ENCODE measurements around the gene FUT7.

DNA sequence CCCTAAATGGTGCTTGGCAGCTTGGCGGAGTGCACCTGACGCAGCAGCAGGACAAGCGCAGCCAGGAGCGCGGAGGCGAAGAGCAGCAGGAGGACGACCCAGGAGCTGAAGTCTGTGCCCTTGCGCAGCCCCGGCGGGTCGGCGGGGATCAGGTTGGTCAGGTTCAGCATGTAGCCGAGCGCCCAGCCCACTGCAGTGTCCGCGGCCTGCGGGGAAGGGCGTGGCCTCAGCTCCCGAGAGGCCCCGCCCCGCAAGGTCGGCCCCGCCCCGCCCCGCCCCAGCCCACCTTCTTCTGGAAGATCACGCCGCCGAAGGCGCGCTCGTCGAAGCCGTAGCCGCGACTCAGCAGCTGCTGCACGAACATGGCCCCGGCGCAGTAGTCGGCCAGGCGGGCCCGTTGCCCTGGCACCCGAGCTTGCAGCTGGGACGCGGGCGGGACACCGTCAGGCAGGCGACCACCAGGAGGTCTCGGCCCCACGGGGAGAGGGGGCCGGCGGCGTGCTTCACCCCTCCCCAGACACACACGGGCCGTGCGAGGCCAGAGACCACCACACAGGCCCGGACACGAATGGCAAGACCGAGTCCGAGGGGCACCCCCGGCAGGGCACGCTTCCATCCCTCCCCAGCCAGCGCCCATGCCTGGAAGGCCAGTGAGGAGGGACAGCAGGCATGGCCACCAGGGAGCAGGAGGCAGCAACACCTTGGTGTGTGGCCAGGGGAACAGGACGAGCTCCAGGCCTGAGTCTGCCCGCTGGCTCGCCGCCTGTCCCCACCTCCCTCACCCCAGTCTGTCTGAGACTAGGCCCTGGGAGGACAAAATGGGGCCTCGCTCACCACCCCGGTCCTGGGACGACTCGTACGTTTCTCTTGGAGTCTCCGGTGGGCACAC, 17.0 kb upstream of the FUT7 start:
- no peak for TF ChIP-seq CEBPB (IDR thresholded peaks at IDR 0.05)
- TF ChIP-seq CREB1 (IDR thresholded peaks at IDR 0.05; ENCODE audit: low read depth) = no peak
- no peak for TF ChIP-seq EGR1 (IDR thresholded peaks at IDR 0.05)
- no peak for TF ChIP-seq TEAD4 (IDR thresholded peaks at IDR 0.05)
- TF ChIP-seq RAD21 (IDR thresholded peaks at IDR 0.05; ENCODE audit: low read depth) = no peak
- no peak for TF ChIP-seq NFIC (IDR thresholded peaks at IDR 0.05)
- TF ChIP-seq, protein P1, sequence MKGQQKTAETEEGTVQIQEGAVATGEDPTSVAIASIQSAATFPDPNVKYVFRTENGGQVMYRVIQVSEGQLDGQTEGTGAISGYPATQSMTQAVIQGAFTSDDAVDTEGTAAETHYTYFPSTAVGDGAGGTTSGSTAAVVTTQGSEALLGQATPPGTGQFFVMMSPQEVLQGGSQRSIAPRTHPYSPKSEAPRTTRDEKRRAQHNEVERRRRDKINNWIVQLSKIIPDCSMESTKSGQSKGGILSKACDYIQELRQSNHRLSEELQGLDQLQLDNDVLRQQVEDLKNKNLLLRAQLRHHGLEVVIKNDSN (IDR thresholded peaks at IDR 0.05) = no peak
- TF ChIP-seq, protein P2, sequence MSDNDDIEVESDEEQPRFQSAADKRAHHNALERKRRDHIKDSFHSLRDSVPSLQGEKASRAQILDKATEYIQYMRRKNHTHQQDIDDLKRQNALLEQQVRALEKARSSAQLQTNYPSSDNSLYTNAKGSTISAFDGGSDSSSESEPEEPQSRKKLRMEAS (IDR thresholded peaks at IDR 0.05) = 0 out of 2 replicates have a peak, but pooled peaks have one; percentile 25
- TF ChIP-seq ZBTB7A (IDR thresholded peaks at IDR 0.05; ENCODE audit: low read depth) = no peak
- TF ChIP-seq FOXM1 (IDR thresholded peaks at IDR 0.05; ENCODE audit: borderline replicate concordance, low read depth) = no peak
- no peak for TF ChIP-seq EP300 (IDR thresholded peaks at IDR 0.05; ENCODE audit: borderline replicate concordance)
